Activated CD8-positive, alpha-beta T cell treated with anti-CD3 and anti-CD28 coated beads, Interleukin-2, amount 10 ng/mL, durations not matched to agents 7 days and 5 days (primary cell): ENCODE results near the gene IQSEC1. TPM values are rescaled to one million over a fixed set of nuclear protein-coding genes. Genes with fewer than 3 reads are reported as not detected.
A peak's percentile ranks its signal among the peaks of the same experiment; 100 is the strongest.

ENCODE experiments used
- ATAC-seq: fragments of 150-1000 bp; cut with Tn5 transposase; one replicate; pipeline ENCODE4 v1.10.0; 2021; ENCODE audit warnings: moderate library complexity
- CTCF ChIA-PET: fragments of 350-600 bp; sonication (Branson Sonifier 250); formaldehyde crosslinking; loops from one replicate; lab custom pipeline; 2021; ENCODE audit warnings: antibody characterized with exemption; lab: Charles Lee
- POLR2A ChIA-PET: fragments of 350-600 bp; sonication (Branson Sonifier 250); formaldehyde crosslinking; loops from one replicate; lab custom pipeline; 2021; ENCODE audit warnings: antibody characterized with exemption; lab: Charles Lee
- DNase-seq: peaks from one replicate; pipeline ENCODE4 v3.0.0-alpha.2; 2020
- H3K27ac Mint-ChIP-seq: one replicate; pipeline ENCODE4 v1.8.0; 2021; ENCODE audit warnings: mild to moderate bottlenecking, mixed read lengths
- H3K27me3 Mint-ChIP-seq: one replicate; pipeline ENCODE4 v1.8.0; 2021; ENCODE audit warnings: low read depth, mixed read lengths
- H3K36me3 Mint-ChIP-seq: one replicate; pipeline ENCODE4 v1.8.0; 2021; ENCODE audit warnings: low read depth, mixed read lengths
- H3K4me1 Mint-ChIP-seq: one replicate; pipeline ENCODE4 v1.8.0; 2021; ENCODE audit warnings: low read depth, mixed read lengths
- H3K4me3 Mint-ChIP-seq: one replicate; pipeline ENCODE4 v1.8.0; 2021; ENCODE audit warnings: mild to moderate bottlenecking, mixed read lengths
- H3K9me3 Mint-ChIP-seq: one replicate; pipeline ENCODE4 v1.8.0; 2022; ENCODE audit warnings: mixed read lengths; ENCODE audit not compliant: insufficient read depth
- total RNA-seq, 2 experiments: library from RNA; stranded (reverse); gene quantifications; one replicate each; pipeline ENCODE4 v1.2.3, GENCODE V29; 2021

The IQSEC1 gene
- total RNA-seq, 2 experiments from 2014 or later, result 47.8 to 53.8 TPM

DNA sequence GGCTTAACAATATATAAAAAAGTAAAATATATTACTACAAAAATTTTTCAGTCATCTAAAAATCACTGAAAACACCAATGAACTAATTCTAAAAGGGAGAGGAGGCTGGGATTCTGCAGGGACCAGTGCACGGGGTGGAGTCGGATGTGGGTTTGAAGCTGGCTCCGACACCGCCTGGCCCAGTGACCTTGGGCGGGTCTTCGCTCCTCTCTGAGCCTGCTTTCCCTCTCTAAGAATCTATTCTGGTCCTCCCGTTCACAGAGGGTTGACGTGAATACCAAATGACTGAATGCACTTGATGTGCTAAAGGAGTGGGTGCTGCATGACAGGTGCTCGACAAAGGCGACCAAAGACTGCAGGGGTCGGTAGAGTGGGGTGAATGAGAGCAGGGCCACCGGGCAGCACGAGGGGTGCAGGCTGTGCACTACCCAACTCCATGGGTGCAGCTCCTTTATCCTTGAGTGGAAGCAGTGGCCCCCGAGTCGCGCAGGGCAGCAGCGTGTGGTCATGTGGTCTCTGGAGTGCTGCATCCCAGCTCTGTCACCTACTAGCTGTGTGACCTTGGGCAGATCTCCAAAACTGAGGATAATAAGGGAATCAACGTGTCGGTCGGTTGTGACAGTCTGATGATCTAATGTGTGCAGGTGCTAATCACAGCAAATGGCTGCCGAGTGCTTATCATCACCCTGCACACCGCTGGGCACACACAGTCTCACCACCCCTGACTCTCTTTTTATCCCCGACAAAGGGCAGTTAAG is 8.6 kb upstream of the IQSEC1 start:
- DNase-seq (no peak), ATAC-seq (no peak)
- Mint-ChIP-seq H3K36me3 (no peaks in the 10 kb centered on the region), H3K9me3 (no peaks in the 10 kb centered on the region), H3K27ac (no peak overlapping the region), H3K4me3 (no peak overlapping the region), H3K27me3 (peaks cover 3% of the 10 kb centered on the region), H3K4me1 (peaks cover 35% of the 10 kb centered on the region)
- ChIA-PET POLR2A (no interaction called here), CTCF (interaction anchor here (3.1 kb wide), 1 partner anchor 10 kb away, joined by 33 read pairs; no protein-coding TSS in a partner anchor)

- ChIA-PET CTCF (interaction anchor here (3.1 kb wide), 1 partner anchor 11 kb away, joined by 33 read pairs; no protein-coding TSS in a partner anchor), POLR2A (interaction anchor here (0.6 kb wide), 1 partner anchor 268 kb away, joined by 3 read pairs; no protein-coding TSS in a partner anchor)
- Mint-ChIP-seq H3K4me1 (peaks cover 31% of the 10 kb centered on the region), H3K27me3 (peaks cover 9% of the 10 kb centered on the region), H3K36me3 (no peaks in the 10 kb centered on the region), H3K27ac (no peak overlapping the region), H3K4me3 (no peak overlapping the region), H3K9me3 (no peaks in the 10 kb centered on the region)
- ATAC-seq (no peak), DNase-seq (no peak)
These were observed 7.4 kb upstream of the IQSEC1 start for GRCh38 chr3:13080591-13080990.

DNA sequence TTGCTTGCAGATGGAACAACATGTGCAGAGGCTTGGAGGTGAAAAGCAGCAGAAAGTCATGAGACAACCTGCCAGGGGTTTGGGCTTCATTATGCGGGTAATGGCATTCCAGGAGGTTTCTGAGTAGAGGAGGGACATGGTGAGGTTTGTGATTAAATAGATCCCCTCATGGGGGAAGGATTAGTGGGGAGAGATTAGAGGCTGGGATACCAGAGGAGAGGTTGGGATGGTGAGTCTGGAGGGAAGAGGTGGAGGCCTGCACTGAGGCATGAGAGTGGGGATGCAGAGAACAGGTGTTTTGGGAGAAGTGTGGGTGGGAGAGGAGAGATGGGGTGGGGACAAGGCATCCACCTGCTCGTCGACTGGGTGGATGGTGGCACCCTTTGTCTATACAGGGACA is 6.8 kb upstream of the IQSEC1 start:
- POLR2A ChIA-PET, result interaction anchor here (0.6 kb wide), 1 partner anchor 269 kb away, joined by 3 read pairs; no protein-coding TSS in a partner anchor
- H3K4me3 Mint-ChIP-seq, result no peak overlapping the region
- H3K27ac Mint-ChIP-seq, result peak overlapping the region; percentile 22

GRCh38 chr3:13079510-13079909 is 6.3 kb upstream of the IQSEC1 start:
- DNase-seq (no peak), ATAC-seq (no peak)
- ChIA-PET POLR2A (no interaction called here), CTCF (interaction anchor here (2.5 kb wide), 1 partner anchor 12 kb away, joined by 12 read pairs; no protein-coding TSS in a partner anchor)
- no peaks in the 10 kb centered on the region for H3K9me3 Mint-ChIP-seq
- no peak overlapping the region for H3K4me3 Mint-ChIP-seq
- H3K27ac Mint-ChIP-seq, result peak overlapping the region; percentile 55
- H3K4me1 Mint-ChIP-seq, result peaks cover 31% of the 10 kb centered on the region
- H3K27me3 Mint-ChIP-seq, result peaks cover 18% of the 10 kb centered on the region
- no peaks in the 10 kb centered on the region for H3K36me3 Mint-ChIP-seq

More for the DNA sequence above, 6.8 kb upstream of the IQSEC1 start:
- H3K4me1 Mint-ChIP-seq, result peaks cover 31% of the 10 kb centered on the region
- H3K27me3 Mint-ChIP-seq, result peaks cover 15% of the 10 kb centered on the region
- no peak for ATAC-seq
- CTCF ChIA-PET, result interaction anchor here (2.5 to 3.1 kb wide), 2 partner anchors 12 kb away, joined by 12 to 33 read pairs; no protein-coding TSS in a partner anchor
- no peaks in the 10 kb centered on the region for H3K36me3 Mint-ChIP-seq
- H3K9me3 Mint-ChIP-seq, result no peaks in the 10 kb centered on the region
- DNase-seq, result no peak

DNA sequence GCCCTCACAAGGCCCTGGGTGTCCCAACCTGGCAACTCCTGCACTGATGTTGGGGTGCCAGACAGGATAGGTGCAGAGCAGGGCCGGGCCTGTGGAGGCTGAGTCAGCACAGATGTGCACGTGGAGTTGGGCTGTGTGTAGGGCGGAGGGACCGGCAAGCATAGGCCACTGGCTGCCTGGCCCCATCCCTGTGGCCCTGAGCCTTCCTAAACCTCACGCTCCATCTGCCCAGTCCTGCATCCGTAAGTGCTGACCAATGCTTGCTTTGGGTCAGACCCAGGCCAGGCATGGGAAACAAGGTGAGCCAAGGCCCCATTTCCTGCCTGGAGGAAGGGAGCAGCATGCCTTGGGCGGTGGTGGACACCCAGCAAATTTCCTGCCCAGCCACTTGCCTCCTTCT is 5.8 kb upstream of the IQSEC1 start:
- Mint-ChIP-seq H3K4me1 (peaks cover 31% of the 10 kb centered on the region), H3K27me3 (peaks cover 20% of the 10 kb centered on the region), H3K27ac (peak overlapping the region; percentile 89), H3K4me3 (peak overlapping the region; percentile 38), H3K36me3 (no peaks in the 10 kb centered on the region), H3K9me3 (no peaks in the 10 kb centered on the region)
- no peak for DNase-seq
- ATAC-seq, result peak; percentile 45
- POLR2A ChIA-PET, result no interaction called here
- CTCF ChIA-PET, result interaction anchor here (0.7 to 2.5 kb wide), 3 partner anchors 8 to 73 kb away, joined by 3 to 12 read pairs (median 3); no protein-coding TSS in a partner anchor

DNA sequence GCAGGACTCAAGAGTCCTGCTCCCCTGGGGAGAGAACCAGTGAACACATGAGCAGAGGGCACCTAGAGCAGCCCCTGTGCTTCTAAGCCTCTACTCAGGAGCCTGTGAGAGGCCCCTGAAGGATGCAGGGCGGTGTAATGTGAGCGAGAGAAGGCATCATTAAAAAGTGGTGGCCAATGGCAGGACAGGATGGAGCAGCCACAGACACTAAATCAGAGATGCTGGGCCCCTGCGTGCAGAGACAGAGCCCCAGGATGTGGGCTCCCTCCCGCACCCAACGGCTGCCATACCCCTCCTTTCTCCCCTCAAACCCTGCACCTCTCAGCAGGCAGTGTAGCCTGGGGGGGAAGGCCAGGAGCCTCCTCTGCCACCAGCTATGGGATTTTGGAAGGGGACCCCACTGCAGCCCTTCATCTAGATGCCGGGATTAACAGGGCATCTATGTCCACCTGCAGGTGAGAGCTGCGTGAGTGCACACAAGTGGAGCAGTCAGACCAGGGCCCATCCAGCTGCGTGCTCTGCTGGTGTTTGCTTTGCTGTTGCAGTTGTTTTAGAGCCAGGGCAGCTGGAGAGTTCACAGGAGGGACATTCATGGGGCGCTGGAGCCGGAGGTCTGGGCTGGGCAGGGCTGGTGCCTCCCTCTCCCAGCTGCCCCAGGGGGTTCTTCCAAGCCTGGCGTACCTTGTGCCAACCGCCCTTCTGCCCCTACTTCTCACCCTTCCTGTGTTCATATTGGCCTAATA is 5.1 kb upstream of the IQSEC1 start:
- POLR2A ChIA-PET, result interaction anchor here (1.0 kb wide), 1 partner anchor 8 kb away, joined by 3 read pairs; no protein-coding TSS in a partner anchor
- Mint-ChIP-seq H3K4me1 (peaks cover 36% of the 10 kb centered on the region), H3K27ac (peak overlapping the region; percentile 89), H3K9me3 (no peaks in the 10 kb centered on the region), H3K36me3 (no peaks in the 10 kb centered on the region), H3K4me3 (peak overlapping the region; percentile 43), H3K27me3 (peaks cover 20% of the 10 kb centered on the region)
- DNase-seq, result peak; percentile 80
- CTCF ChIA-PET, result interaction anchor here (0.7 to 2.5 kb wide), 3 partner anchors 9 to 73 kb away, joined by 3 to 12 read pairs (median 3); no protein-coding TSS in a partner anchor
- peak; percentile 54 for ATAC-seq

DNA sequence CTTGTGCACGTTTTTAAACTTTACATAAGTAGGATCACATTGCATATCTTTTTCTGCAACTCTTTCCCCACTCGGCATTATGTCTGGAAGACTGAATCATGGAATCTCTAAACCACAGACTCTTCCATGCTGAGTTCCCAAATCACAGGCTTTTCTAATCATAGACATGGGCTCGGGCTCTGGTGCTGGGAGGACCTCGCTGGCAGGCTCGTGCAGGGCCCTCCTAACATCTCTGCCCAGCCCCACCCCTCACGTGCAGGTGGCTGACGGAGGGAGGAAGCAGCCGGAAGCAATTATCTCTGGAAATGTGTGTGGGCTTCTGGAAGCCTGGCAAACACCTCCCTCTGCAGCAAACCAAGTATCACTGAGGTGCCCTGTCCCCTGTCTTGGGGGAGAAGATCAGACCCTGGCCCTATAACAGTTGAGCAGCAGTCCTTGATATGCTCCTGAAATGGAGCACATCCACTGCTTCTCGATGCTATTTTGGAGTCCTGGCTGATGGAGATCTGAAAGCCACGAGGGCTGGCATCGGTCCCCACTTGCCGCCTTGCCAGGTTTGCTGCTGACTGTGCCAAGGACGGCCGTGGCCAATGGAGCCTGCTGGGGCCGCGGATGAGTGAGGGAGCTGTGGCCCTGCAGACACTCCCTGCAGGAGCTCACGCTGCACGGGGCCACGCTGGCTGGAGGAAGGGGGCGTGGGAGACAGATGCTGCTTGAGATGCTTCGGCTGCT is 4.4 kb upstream of the IQSEC1 start:
- no peaks in the 10 kb centered on the region for H3K9me3 Mint-ChIP-seq
- no peaks in the 10 kb centered on the region for H3K36me3 Mint-ChIP-seq
- H3K27me3 Mint-ChIP-seq, result peaks cover 20% of the 10 kb centered on the region
- H3K4me1 Mint-ChIP-seq, result peaks cover 39% of the 10 kb centered on the region
- peak overlapping the region; percentile 89 for H3K27ac Mint-ChIP-seq
- ChIA-PET POLR2A (interaction anchor here (1.0 kb wide), 1 partner anchor 8 kb away, joined by 3 read pairs; no protein-coding TSS in a partner anchor), CTCF (interaction anchor here (2.5 kb wide), 1 partner anchor 14 kb away, joined by 12 read pairs; no protein-coding TSS in a partner anchor)
- ATAC-seq (no peak), DNase-seq (no peak)
- H3K4me3 Mint-ChIP-seq, result peak overlapping the region; percentile 43

DNA sequence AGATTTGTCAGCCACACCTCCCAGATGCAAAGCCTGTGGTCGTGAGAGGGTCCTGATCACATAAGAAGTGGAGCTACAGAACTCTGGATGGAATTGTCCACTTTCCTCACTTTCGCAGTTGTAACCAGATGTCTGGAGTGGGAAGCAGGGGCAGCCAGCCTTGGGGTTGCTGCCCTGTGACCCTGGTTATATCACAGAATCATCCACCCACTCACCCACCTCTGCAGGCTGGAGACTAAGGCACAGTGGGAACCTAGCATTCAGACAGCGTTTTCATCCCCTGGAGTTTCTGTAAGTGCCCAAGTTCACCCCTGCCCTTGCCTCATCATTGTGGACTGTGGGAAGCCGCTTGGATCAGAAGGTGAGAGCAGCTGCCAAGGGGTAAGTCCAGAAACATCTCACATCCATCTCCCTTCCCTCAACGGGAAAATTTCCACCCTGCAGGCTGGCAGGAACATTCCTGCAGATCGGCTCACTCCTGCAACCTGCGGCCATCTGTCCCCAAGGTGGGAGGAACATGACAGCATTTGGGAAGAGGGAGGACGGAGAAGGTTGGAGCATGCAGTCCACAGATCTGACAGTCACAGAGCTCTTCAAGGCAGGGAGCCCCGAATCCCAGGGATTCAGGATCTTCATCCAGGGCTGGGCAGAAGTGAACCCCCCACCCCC is 2.9 kb upstream of the IQSEC1 start:
- no peaks in the 10 kb centered on the region for H3K36me3 Mint-ChIP-seq
- no peak for ATAC-seq
- ChIA-PET CTCF (interaction anchor here (1.1 to 1.7 kb wide), 2 partner anchors 16 to 385 kb away, joined by 3 to 4 read pairs; no protein-coding TSS in a partner anchor), POLR2A (no interaction called here)
- H3K27ac Mint-ChIP-seq, result no peak overlapping the region
- no peak overlapping the region for H3K4me3 Mint-ChIP-seq
- DNase-seq, result no peak
- H3K4me1 Mint-ChIP-seq, result peaks cover 53% of the 10 kb centered on the region
- peaks cover 17% of the 10 kb centered on the region for H3K27me3 Mint-ChIP-seq
- H3K9me3 Mint-ChIP-seq, result no peaks in the 10 kb centered on the region

DNA sequence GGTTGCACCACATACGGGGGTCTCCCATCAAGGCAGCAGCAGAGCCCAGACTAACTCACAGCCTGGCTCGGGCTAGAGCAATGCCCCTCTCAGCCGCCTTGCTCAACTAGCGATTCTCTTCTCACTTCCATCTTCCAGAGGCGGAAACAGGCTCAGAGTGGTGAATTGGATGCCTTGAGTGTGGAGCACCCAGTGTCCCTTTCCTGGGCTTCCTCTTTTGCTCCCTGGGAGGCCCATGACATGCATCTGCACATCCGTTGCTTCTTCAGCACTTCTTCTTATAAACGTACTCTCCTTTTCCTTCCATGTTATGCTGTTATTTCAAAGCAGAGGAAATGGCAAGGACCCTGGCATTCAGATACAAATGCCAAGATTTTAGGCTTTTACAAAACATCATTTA is 2.1 kb upstream of the IQSEC1 start:
- CTCF ChIA-PET, result interaction anchor here (1.1 to 1.7 kb wide), 2 partner anchors 17 to 386 kb away, joined by 3 to 4 read pairs; no protein-coding TSS in a partner anchor
- no peak overlapping the region for H3K4me3 Mint-ChIP-seq

GRCh38 chr3:13074006-13074375 is 762 bp upstream of the IQSEC1 start:
- peak overlapping the region; percentile 4 for H3K27ac Mint-ChIP-seq
- peaks cover 61% of the 10 kb centered on the region for H3K4me1 Mint-ChIP-seq
- POLR2A ChIA-PET, result interaction anchor here (1.0 kb wide), 1 partner anchor 11 kb away, joined by 3 read pairs; no protein-coding TSS in a partner anchor

More for the DNA sequence above, 2.1 kb upstream of the IQSEC1 start:
- POLR2A ChIA-PET, result no interaction called here
- ATAC-seq (no peak), DNase-seq (no peak)
- H3K4me1 Mint-ChIP-seq, result peaks cover 60% of the 10 kb centered on the region
- no peaks in the 10 kb centered on the region for H3K9me3 Mint-ChIP-seq
- H3K36me3 Mint-ChIP-seq, result no peaks in the 10 kb centered on the region
- H3K27me3 Mint-ChIP-seq, result peaks cover 17% of the 10 kb centered on the region
- H3K27ac Mint-ChIP-seq, result no peak overlapping the region

More at GRCh38 chr3:13074006-13074375, 762 bp upstream of the IQSEC1 start:
- CTCF ChIA-PET, result no interaction called here
- no peaks in the 10 kb centered on the region for H3K9me3 Mint-ChIP-seq
- ATAC-seq, result no peak
- H3K36me3 Mint-ChIP-seq, result peaks cover 7% of the 10 kb centered on the region
- no peak for DNase-seq
- peaks cover 17% of the 10 kb centered on the region for H3K27me3 Mint-ChIP-seq
- peak overlapping the region; percentile 87 for H3K4me3 Mint-ChIP-seq
